Left colon (tissue), 2 donors: ENCODE results near the gene PITHD1. TPM values are rescaled to one million over a fixed set of nuclear protein-coding genes. Genes with fewer than 3 reads are reported as not detected.
"Not testable (repeated sequence)": the region's sequence is repeated elsewhere in the genome, so short reads cannot be mapped to it uniquely, and the experiment has no call there.

Experiments used
- ATAC-seq: fragments of 200-7000 bp; cut with Tn5 transposase; one replicate; pipeline ENCODE4 v1.9.1; 2020; ENCODE audit warnings: mild to moderate bottlenecking, moderate library complexity
- DNase-seq, 2 donors: peaks; one replicate each; pipeline ENCODE4 v3.0.0-alpha.2; 2020
- intact Hi-C, 2 donors: fragments of 100-400 bp; cut with DNase I in 1 of 2; cut with micrococcal nuclease in 1 of 2; formaldehyde crosslinking; loops; one replicate each; pipeline versions ENCODE4 v1.11.2 to v1.14.0; 2022; cut with DNase I, micrococcal nuclease
- long read RNA-seq: library from polyadenylated mRNA; unstranded; transcript quantifications from one replicate; pipeline ENCODE4 v2.0.0, GENCODE V29; 2021
- total RNA-seq, 2 donors: library from RNA; stranded (reverse); fragmentation: NEBNext Ultra II Directional; extraction: Animal tissue kit (Norgen Biotek cat#: 25700); gene quantifications; one replicate each; pipeline ENCODE4 v1.2.1, GENCODE V29; 2021
- donor health status: DM: no; HTN: no; CAD: no.
- donor health status: DM: yes; HTN: yes; CAD: no.

PITHD1 gene, protein sequence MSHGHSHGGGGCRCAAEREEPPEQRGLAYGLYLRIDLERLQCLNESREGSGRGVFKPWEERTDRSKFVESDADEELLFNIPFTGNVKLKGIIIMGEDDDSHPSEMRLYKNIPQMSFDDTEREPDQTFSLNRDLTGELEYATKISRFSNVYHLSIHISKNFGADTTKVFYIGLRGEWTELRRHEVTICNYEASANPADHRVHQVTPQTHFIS
- 10 to 100 TPM; 38.2 to 43.4 TPM for total RNA-seq
- long read RNA-seq, transcript PITHD1-201 (6 exons, 1,603 nt), result major isoform, 47 of 52 reads
- long read RNA-seq, partial matches to known transcripts, result 2 of 52 reads
- long read RNA-seq, other reads (novel, unspliced or antisense), result 3 of 52 reads

DNA sequence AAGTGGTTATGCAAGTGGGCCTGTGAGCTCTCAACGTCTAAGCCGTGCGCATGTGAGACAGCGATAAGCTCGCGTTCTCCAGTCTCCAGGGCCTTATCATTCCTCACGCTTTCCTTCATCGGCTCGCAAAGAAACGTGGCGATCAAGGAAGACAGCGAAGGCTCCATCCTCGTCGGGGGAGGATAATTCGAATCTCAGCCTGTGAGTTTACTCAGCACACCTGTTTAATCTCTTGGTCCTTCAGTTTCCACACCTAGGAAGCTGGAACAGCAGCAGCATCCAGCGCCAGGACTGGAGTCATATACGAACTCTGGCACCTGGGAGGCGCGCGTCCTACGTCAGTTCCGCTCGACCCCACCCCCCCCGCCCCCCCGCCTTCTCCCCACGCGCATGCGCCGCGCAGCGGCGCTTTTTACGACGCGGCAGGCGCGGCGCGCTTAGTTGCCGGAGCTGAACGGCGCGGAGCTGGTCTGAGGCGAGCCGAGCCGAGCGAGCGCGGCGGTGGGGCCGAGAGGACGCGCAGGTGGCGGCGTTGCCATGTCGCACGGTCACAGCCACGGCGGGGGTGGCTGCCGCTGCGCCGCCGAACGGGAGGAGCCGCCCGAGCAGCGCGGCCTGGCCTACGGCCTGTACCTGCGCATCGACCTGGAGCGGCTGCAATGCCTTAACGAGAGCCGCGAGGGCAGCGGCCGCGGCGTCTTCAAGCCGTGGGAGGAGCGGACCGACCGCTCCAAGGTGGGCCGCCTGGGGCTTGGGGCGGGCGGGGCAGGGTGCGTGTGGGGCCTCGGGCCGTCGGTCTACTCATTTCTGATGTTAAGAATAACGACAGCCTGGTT is at the start of gene PITHD1:
Gene PITHD1 (plus strand): TSS at position 440 of the 836 bp plus-strand sequence. CDS start 98 bp downstream, at position 538.
- intact Hi-C loops, result no loop called here
- peak; percentile 86 to 87 for DNase-seq
- ATAC-seq, result peak; percentile 93

DNA sequence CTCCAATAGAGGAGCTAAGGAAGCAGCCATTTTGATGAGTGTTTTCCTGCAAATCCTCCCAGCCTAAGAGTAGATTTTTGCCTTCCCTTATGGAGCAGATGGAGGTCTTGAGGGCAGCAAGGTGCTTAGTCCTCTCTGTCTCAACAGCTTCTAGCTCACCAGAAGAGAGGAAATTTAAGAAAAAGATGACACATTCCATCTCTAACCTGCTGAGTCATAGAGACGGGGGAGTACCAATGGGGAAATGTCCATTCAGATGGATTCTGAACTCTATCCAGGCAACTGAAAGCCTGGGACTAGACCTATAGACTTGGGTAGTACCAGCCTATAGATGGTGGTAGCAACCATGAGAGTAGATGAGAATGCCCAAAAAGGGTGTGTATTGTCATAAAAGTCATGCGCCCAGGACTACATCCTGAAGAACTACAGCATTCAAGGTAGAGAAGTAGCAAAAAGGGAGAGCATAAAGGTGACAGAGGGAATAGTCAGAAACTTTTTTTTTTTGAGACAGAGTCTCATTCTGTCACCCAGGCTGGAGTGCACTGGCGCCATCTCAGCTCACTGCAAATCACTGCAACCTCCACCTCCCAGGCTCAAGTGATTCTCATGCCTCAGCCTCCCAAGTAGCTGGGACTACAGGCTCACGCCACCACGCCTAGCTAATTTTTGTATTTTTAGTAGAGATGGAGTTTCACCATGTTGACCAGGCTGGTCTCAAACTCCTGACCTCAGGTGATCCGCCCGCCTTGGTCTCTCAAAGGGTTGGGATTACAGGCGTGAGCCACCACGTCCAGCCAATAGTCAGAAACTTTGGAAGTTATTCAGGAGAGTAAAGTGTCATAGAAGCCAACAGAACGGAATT is 45.6 kb upstream of the PITHD1 start:
- DNase-seq (no peak), ATAC-seq (peak; percentile 54)
- intact Hi-C loops, result no loop called here

DNA sequence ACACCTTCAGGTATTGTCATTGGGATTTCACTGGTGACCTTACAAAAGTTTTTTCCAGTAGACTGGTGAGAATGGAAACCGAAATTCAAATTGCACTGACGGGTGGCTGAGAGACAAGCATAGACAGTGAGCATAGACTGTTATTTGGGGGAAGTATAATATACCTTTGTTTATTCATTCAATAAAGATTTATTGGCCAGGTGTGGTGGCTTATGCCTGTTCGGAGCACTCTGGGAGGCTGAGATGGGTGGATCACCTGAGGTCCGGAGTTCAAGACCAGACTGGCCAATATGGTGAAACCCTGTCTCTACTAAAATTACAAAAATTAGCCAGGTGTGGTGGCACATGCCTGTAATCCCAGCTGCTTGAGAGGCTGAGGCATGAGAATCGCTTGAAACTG is 44.9 kb upstream of the PITHD1 start:
- peak; percentile 29 to 38 for DNase-seq
- ATAC-seq, result peak; percentile 94
- intact Hi-C loops, result not testable (repeated sequence)

DNA sequence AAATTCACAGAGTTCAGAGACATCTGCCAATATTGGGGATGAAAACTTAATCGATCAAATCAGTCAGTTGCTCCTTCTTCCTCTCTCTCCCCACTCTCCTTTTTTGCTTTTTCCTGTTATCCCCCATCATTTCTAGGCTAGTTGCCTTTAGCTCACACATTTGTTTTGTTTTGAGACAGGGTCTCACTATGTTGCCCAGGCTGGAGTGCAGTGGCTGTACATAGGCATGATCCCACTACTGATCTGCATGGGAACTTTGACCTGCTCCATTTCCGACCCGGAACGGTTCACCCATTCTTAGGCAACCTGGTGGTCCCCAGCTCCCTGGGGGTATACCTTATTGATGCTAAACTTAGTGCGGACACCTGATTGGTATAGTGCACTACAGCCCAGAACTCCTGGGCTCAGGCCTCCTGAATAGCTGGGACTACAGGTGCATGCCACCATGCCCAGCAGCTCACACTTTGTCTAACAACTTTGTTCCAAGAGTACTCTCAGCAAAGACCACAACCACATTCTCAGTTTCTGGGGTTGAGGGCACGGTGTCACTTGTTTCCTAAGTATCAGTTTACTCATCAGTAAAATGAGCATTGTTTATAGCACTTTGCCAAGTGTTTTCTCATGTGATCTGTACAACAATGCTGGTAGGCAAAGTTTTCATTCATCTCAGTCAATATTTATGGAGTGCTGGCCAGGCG is 41.6 kb upstream of the PITHD1 start:
- intact Hi-C loops, result no loop called here
- ATAC-seq, result no peak
- DNase-seq, result no peak

DNA sequence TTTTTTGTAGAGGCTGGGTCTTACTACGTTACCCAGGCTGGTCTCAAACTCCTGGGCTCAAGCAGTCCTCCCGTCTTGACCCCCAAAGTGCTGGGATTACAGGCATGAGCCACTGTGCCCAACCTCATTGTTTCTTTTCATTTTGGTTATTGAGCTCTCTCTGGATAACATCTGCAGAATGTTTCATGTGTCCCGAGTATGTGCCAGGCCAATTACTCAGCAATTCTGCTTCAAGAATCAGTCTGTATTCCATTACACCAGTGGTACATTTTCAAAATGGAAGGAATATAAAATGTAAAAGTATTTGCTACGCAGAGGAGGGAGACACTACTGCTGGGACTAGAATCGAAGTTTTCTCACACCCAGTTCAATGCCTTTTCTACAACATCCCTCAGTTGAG is 36.6 kb upstream of the PITHD1 start:
- no peak for ATAC-seq
- no peak for DNase-seq
- intact Hi-C loops, result no loop called here

DNA sequence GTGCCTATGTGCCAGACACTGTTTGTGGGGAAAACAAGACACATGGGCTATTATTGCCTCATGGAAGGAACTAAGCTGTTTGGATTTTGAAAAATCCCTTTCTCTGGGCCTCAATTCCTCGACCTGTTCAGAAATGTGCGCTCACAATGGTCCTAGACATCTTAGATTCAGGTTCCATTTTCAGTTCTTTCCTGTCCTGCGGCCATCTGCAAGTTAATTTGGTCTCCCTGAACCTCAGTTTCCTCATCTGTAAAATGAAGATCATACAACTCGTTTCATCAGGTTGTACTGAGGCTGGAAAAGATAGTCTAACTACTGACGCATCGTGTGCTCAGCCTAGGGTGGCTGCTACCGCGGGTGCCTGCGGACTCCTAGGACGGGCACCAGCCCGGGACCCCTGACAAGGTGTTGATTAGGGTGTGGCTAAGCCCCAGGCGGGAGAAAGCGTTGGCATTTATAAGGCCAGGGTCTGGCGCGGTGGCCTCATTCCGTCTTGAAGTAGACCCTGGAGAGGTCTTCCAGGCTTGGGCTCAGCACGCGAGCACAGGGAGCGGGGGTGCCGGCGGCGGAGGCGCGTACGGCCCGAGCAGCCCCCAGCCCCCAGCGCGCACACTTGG is 35.4 kb upstream of the PITHD1 start:
- DNase-seq (peak in 1 of 2 donors; percentile 34), ATAC-seq (peak; percentile 13)
- intact Hi-C loops, result no loop called here

DNA sequence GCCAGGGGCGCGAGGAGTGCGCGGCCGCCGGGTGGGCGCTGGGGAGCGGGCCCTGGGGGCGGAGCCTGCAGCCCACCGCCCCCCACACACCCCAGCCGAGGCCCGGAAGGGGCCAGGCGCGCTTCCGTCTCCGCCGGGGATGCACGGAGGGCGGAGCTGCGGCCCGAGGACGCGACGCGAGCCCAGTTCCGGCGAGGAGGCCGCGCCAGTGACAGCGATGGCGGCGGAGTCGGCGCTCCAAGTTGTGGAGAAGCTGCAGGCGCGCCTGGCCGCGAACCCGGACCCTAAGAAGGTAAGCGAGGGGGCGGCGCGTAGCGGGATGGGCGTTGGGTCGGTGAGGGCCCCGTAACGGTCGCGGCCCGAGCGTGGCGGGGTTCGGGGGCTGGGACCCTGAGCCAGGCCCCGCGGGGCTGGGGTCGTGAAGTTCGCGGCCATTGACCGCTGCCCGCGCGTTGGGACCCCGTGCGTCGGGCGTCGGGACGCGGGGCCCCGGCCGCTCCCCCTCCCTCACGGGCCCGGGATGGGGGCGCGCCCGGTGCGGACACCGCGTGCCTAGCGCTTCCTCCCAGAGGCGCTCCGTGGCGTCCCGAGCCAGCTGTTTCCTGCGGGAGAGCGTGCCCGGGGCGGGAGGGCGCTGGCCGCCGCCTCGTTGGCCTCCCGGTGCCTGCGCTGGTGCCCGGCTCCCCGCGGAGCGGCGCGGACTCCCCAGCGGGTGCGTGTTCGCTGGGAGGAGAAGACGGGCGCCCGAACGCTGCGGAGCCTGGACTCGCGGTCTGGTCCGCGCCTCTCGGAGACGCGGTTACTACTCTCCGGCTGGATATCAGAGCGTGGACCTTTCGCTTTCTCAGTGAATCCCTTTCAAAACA is 34.7 kb upstream of the PITHD1 start, which contains the start of gene ELOA:
Gene ELOA (plus strand): TSS at position 185 of the 866 bp plus-strand sequence. CDS start 33 bp downstream, at position 218.
- ATAC-seq (peak; percentile 85), DNase-seq (peak; percentile 65 to 85)
- intact Hi-C loops, result no loop called here

DNA sequence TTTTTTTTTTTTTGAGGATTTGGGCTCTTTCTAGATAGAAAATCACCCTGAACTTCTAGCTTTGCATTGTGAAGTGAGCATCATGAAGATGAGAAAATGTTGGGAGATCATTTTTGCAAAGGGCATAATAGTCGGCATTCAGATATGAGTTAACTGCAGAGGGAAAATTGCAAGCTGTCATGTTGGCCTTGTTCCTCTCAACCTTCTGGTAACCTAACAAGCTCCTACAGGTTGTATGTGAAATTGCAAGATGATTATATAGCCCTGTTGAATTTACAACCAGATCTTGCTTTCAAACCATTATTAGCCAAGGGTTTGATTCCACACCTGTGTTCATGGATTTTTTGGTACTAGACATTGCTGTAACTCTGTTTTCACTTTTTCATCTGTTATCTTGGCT is 32.7 kb upstream of the PITHD1 start:
- DNase-seq, result no peak
- intact Hi-C loops, result no loop called here
- ATAC-seq, result peak; percentile 48

DNA sequence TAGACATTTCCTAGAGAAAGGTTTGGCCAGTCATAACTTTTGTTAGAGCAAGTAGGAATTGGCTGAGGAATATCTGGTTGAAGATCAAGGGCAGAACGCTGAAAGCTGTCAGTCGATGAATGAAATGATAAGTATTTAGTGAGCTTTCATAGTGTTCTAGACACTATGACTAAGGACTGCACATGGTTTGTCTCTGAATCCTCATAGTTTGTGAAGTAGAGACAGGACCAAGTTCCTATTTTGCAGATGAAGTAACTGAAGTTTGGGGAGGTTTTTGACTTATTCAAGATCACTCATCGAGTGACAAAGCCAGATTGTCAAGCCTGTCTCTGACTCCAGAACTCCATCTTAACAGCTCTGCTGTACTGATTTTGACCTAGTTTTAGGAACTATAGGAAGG is 30.2 kb upstream of the PITHD1 start:
- ATAC-seq, result no peak
- intact Hi-C loops, result no loop called here

DNA sequence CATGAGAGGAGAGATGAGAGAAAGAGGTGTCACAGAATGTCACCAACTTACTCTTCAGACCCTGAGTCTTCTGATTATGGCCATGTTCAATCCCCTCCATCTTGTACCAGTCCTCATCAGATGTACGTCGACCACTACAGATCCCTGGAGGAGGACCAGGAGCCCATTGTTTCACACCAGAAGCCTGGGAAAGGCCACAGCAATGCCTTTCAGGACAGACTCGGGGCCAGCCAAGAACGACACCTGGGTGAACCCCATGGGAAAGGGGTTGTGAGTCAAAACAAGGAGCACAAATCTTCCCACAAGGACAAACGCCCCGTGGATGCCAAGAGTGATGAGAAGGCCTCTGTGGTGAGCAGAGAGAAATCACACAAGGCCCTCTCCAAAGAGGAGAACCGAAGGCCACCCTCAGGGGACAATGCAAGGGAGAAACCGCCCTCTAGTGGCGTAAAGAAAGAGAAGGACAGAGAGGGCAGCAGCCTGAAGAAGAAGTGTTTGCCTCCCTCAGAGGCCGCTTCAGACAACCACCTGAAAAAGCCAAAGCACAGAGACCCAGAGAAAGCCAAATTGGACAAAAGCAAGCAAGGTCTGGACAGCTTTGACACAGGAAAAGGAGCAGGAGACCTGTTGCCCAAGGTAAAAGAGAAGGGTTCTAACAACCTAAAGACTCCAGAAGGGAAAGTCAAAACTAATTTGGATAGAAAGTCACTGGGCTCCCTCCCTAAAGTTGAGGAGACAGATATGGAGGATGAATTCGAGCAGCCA is 27.0 kb upstream of the PITHD1 start:
- intact Hi-C loops, result no loop called here
- DNase-seq (peak in 1 of 2 donors; percentile 38), ATAC-seq (peak; percentile 91)

More for the DNA sequence above, 30.2 kb upstream of the PITHD1 start:
- DNase-seq, result no peak

DNA sequence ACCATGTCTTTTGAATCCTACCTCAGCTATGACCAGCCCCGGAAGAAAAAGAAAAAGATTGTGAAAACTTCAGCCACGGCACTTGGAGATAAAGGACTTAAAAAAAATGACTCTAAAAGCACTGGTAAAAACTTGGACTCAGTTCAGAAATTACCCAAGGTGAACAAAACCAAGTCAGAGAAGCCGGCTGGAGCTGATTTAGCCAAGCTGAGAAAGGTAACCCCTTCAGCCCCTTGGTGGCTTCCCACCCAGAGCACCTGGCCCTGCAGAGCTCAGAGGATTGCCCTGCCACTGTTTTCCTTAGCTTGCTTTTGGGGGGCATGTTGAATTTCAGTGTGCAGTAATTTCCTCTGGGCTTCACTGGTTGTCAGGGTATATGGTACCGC is 26.4 kb upstream of the PITHD1 start:
- ATAC-seq, result no peak
- no peak for DNase-seq
- intact Hi-C loops, result no loop called here

DNA sequence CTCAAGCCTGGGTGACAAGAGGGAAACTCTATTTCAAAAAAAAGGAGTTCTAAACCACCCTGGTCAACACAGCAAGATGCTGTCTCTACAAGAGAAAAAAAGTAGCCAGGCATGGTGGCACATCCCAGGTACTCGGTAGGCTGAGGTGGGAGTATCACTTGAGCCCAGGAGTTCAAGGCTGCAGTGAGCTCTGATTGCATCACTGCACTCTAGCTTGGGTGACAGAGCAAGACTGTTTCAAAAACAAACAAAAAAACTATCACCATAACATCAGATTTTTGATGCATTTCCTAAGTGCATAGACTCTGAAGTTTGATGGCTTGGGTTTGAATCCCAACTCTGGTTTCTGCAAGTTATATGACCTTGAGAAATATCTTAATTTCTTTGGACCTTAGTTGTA is 25.3 kb upstream of the PITHD1 start:
- DNase-seq (no peak), ATAC-seq (no peak)
- intact Hi-C loops, result no loop called here

DNA sequence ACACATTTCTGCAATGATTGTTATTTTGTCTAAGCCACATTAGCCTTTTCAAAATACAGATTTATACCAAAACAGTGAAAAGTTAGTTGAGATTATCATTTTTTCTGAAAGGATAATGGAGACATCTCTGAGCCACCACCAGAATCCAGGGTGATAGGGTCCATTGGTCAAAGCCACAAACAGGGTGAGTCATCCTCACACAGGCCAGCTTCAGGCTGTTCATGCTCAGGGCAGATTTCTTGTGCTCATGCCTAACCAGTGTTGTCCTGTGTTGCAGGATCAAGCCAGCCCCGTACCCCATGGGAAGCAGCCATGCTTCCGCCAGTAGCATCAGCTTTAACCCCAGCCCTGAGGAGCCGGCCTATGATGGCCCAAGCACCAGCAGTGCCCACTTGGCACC is 21.5 kb upstream of the PITHD1 start:
- ATAC-seq (peak; percentile 24), DNase-seq (no peak)
- intact Hi-C loops, result no loop called here

DNA sequence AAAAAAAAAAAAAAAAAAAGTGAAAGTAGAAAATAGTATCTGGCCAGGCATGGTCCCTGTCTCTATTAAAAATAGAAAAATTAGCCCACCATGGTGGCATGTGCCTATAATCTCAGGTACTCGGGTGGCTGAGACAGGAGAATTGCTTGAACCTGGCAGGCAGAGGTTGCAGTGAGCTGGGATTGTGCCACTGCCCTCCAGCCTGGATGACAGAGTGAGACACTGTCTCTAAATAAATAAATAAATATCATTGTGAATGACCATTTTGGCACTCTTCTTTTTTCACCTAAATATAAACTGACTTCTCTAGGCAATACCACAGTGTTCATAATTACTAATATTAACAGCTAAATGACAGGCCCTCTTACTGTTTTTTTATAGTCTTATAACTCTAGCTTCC is 20.4 kb upstream of the PITHD1 start:
- ATAC-seq, result no peak
- no peak for DNase-seq
- intact Hi-C loops, result no loop called here

DNA sequence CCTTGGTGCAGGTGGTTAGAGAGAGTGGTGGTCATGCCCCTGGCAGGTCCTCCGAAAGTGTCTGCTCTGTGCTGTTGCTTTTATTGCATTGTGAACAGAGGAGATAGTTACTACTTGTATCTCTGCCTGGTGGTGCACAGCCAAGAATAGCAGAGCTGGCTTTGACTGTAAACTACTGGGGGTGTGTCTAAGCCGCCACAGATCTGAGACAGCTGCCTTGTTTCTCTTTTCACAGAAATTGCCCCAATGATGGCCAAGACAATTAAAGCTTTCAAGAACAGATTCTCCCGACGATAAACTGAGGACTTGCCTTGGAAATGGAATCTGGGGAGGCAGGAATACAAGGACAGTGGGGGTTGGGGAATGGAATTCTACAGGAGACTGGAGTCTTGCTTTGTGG is 18.9 kb upstream of the PITHD1 start:
- no peak for DNase-seq
- peak; percentile 38 for ATAC-seq
- intact Hi-C loops, result no loop called here

DNA sequence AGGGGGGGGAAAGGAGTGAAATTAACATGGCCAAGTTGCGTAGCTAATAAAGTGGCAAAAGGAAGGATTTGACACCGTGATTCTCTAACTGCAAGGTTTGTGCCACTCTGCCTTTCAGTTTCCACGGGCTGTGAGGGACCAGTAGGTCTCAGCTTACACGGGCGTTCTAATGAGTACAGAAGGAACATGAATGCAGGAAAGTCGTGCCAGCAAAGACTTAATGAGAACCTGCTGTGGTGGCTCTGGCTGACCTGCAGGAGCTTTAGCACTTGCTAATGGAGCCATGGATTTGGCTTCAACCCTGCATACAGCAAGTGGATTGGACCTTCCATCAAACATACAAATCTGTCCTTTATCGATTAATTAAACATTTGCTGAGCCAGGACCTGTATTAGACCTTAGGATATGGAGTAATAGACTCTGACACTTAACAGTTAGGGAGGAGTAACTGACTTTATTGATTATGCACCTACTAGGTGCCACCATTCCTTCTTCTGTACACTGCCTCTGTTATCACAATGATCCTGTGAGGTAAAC is 15.1 kb upstream of the PITHD1 start:
- DNase-seq (no peak), ATAC-seq (no peak)
- intact Hi-C loops, result no loop called here
